Natural killer cell (primary cell): ENCODE data around the gene GLIS1. TPM values are rescaled to one million over a fixed set of nuclear protein-coding genes. Genes with fewer than 3 reads are reported as not detected.

Source experiments
- ATAC-seq, 3 donors: fragments of 150-1000 bp in 2 of 3; fragments of 200-7000 bp in 1 of 3; cut with Tn5 transposase; 1 replicate in 1 of 3; 2 replicates in 2 of 3; pipeline ENCODE4 v1.10.0; 2021; ENCODE audit warnings: mild to moderate bottlenecking in 2 of 3, moderate library complexity in 2 of 3
- DNase-seq, 2 donors: peaks; one replicate each; pipeline versions ENCODE4 v3.0.0 to v3.0.0-alpha.2; 2013 to 2021; ENCODE audit warnings: mixed read lengths in 1 of 2
- H3K27ac ChIP-seq: one replicate; pipeline ENCODE4 v1.5.1; 2013; ENCODE audit warnings: mild to moderate bottlenecking, low read length
- H3K27me3 ChIP-seq: one replicate; pipeline ENCODE4 v1.6.1; 2013; ENCODE audit warnings: low read length; ENCODE audit not compliant: control insufficient read depth, insufficient read depth
- H3K36me3 ChIP-seq: one replicate; pipeline ENCODE4 v1.6.1; 2013; ENCODE audit warnings: low read length; ENCODE audit not compliant: control insufficient read depth, insufficient read depth
- H3K4me1 ChIP-seq: one replicate; pipeline ENCODE4 v1.6.1; 2013; ENCODE audit warnings: low read length; ENCODE audit not compliant: control insufficient read depth, insufficient read depth
- H3K4me3 ChIP-seq: one replicate; pipeline ENCODE4 v1.5.1; 2013; ENCODE audit warnings: low read length
- H3K9me3 ChIP-seq: one replicate; pipeline ENCODE4 v1.6.1; 2013; ENCODE audit warnings: low read length; ENCODE audit not compliant: control insufficient read depth, insufficient read depth
- H3K27ac Mint-ChIP-seq, 2 donors: one replicate each; pipeline ENCODE4 v1.8.0; 2022; ENCODE audit warnings: mild to moderate bottlenecking in 2 of 2, mixed read lengths in 2 of 2, moderate library complexity in 1 of 2
- H3K27me3 Mint-ChIP-seq, 2 donors: one replicate each; pipeline ENCODE4 v1.8.0; 2022; ENCODE audit warnings: low read depth in 2 of 2, mixed read lengths in 2 of 2
- H3K36me3 Mint-ChIP-seq: one replicate; pipeline ENCODE4 v1.8.0; 2022; ENCODE audit warnings: mixed read lengths
- H3K4me1 Mint-ChIP-seq, 2 donors: one replicate each; pipeline ENCODE4 v1.8.0; 2022; ENCODE audit warnings: mixed read lengths in 2 of 2
- H3K4me3 Mint-ChIP-seq: one replicate; pipeline ENCODE4 v1.8.0; 2022; ENCODE audit warnings: mild to moderate bottlenecking, moderate library complexity, mixed read lengths
- H3K9me3 Mint-ChIP-seq, 2 donors: one replicate each; pipeline ENCODE4 v1.8.0; 2022; ENCODE audit warnings: mixed read lengths in 2 of 2
- WGBS: methylation state at CpG from one replicate; pipeline ENCODE4 v1.1.7; 2013; ENCODE audit warnings: missing lambda C conversion rate; ENCODE audit not compliant: insufficient coverage; 5-methylcytosine and 5-hydroxymethylcytosine counted together
- intact Hi-C: fragments of 100-400 bp; cut with micrococcal nuclease; formaldehyde crosslinking; loops from one replicate; pipeline ENCODE4 v1.14.2; 2022
- total RNA-seq, 4 donors: library from RNA; stranded (reverse); fragments of 120-200 nt in 1 of 4; gene quantifications; one replicate each; pipeline versions ENCODE4 v1.2.3 to v1.2.4, GENCODE V29; 2013 to 2022
- TF ChIP-seq, protein P1 (sequence below): fragments of 200-600 bp; IDR thresholded peaks from one replicate; pipeline ENCODE4 v1.8.0; 2022; ENCODE audit warnings: antibody characterized with exemption

The GLIS1 gene
- total RNA-seq, 3 donors from 2014 or later (not counting 1 experiment from before 2014, with no cell fraction given): not detected

DNA sequence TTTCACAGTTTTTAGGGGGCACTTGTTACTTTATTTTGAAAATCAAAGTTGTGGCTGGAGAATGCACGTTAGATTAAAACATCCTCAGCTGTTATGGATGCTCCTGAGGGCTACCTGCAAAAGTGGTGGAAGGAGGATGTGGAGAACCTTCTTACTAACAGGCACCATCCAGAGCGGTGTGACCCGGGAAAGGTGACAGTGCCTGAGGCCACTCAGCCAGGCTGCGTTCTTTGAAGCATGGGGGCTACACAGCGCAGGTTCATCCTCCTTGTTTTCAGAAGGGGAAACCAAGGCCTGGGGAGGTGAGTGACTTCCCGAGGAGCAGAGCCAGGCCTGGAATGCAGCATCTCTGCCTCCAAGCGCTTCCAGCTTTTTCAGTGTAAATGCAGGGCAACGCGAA, 255.8 kb downstream of the GLIS1 start:
- peaks cover 6% of the 10 kb centered on the region for H3K4me1 ChIP-seq
- no peaks in the 10 kb centered on the region for H3K9me3 ChIP-seq
- WGBS: 93% methylated on average over 9 of the region's 9 CpGs
- no peaks in the 10 kb centered on the region for H3K36me3 Mint-ChIP-seq
- H3K4me3 ChIP-seq: no peak overlapping the region
- DNase-seq: no peak
- no peaks in the 10 kb centered on the region for H3K9me3 Mint-ChIP-seq
- no peak overlapping the region for H3K27ac Mint-ChIP-seq
- intact Hi-C loops: no loop called here
- peaks cover 7% of the 10 kb centered on the region for H3K27me3 ChIP-seq
- no peak for ATAC-seq
- peaks cover 0 to 7% of the 10 kb centered on the region in 2 donors for H3K4me1 Mint-ChIP-seq
- H3K27ac ChIP-seq: no peak overlapping the region
- H3K27me3 Mint-ChIP-seq: peaks cover 20 to 27% of the 10 kb centered on the region in 2 donors
- TF ChIP-seq, protein P1, sequence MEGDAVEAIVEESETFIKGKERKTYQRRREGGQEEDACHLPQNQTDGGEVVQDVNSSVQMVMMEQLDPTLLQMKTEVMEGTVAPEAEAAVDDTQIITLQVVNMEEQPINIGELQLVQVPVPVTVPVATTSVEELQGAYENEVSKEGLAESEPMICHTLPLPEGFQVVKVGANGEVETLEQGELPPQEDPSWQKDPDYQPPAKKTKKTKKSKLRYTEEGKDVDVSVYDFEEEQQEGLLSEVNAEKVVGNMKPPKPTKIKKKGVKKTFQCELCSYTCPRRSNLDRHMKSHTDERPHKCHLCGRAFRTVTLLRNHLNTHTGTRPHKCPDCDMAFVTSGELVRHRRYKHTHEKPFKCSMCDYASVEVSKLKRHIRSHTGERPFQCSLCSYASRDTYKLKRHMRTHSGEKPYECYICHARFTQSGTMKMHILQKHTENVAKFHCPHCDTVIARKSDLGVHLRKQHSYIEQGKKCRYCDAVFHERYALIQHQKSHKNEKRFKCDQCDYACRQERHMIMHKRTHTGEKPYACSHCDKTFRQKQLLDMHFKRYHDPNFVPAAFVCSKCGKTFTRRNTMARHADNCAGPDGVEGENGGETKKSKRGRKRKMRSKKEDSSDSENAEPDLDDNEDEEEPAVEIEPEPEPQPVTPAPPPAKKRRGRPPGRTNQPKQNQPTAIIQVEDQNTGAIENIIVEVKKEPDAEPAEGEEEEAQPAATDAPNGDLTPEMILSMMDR: no peak
- no peaks in the 10 kb centered on the region for H3K36me3 ChIP-seq
- no peak overlapping the region for H3K4me3 Mint-ChIP-seq

DNA sequence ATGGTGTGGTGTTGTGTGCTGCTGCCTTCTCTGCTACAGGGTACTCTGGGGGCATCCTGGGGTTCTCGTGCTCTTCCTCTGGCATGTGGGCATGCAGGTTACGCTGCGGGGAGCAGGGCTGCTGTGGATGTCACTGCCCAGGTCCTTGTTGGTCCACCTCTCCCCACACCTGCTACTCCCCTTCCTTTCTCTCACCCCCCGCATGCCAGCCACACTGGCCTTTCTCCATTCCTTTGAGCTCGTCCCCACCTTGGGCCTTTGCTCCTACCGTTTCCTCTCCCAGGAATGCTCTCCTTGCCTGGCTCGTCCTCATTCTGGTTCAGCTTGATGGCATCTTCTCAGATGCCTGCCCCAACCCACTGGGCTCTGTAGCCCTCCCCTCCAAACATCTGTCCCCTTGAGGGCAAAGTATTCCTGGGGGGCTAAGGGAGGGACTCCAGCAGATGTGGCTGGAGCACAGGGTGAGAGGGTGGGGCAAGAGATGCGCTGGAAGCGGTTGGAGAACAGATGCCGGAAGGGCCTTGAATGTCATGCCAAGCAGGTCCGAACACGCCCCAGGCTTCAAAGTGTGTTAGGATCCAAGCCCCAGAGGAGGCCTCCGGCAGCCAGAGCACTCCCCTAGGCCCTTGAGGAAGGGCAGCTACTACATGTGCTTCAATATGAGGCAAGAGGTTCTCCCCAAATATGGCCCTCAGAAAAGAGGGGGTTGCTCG, 256.4 kb downstream of the GLIS1 start:
- Mint-ChIP-seq H3K4me3 (no peak overlapping the region), H3K9me3 (no peaks in the 10 kb centered on the region), H3K4me1 (peaks cover 0 to 7% of the 10 kb centered on the region in 2 donors), H3K27me3 (peaks cover 17 to 21% of the 10 kb centered on the region in 2 donors), H3K27ac (no peak overlapping the region), H3K36me3 (no peaks in the 10 kb centered on the region)
- H3K4me1 ChIP-seq: peaks cover 6% of the 10 kb centered on the region
- H3K27me3 ChIP-seq: peaks cover 7% of the 10 kb centered on the region
- H3K9me3 ChIP-seq: no peaks in the 10 kb centered on the region
- H3K4me3 ChIP-seq: no peak overlapping the region
- WGBS: 85% methylated on average over 14 of the region's 14 CpGs
- ATAC-seq: no peak
- intact Hi-C loops: no loop called here
- H3K27ac ChIP-seq: no peak overlapping the region
- no peak for DNase-seq
- no peaks in the 10 kb centered on the region for H3K36me3 ChIP-seq
- TF ChIP-seq, protein P1: no peak

DNA sequence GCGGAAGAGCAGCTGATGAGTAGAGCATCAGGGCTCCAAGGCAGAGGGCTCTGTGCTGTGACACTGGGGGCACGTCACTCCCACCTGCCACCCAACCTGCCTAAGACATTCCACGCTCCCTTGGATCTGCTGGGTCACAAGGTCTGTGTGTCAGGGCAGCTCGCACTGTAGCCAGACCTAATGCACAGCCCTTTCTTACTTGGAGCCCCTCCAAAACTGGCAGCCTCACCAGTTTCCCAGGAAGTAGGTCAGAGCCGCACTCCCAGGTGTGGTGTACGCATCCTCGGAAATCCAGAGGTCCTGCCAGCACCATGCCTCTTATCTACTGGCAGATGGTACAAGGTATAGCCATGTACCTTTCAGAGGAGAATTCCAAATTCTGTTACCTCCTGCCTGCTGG, 257.5 kb downstream of the GLIS1 start:
- intact Hi-C loops: no loop called here
- Mint-ChIP-seq H3K36me3 (no peaks in the 10 kb centered on the region), H3K9me3 (no peaks in the 10 kb centered on the region)

More for the DNA sequence above, 257.5 kb downstream of the GLIS1 start:
- DNase-seq (no peak), ATAC-seq (no peak)
- no peaks in the 10 kb centered on the region for H3K36me3 ChIP-seq
- no peaks in the 10 kb centered on the region for H3K9me3 ChIP-seq
- H3K4me3 Mint-ChIP-seq: no peak overlapping the region
- no peak overlapping the region for H3K27ac ChIP-seq
- H3K4me3 ChIP-seq: no peak overlapping the region
- peaks cover 6% of the 10 kb centered on the region for H3K4me1 ChIP-seq
- TF ChIP-seq, protein P1: no peak
- H3K27me3 ChIP-seq: peaks cover 7% of the 10 kb centered on the region
- no peak overlapping the region for H3K27ac Mint-ChIP-seq
- 97% methylated on average over 7 of the region's 7 CpGs for WGBS
- peaks cover 0 to 7% of the 10 kb centered on the region in 2 donors for H3K4me1 Mint-ChIP-seq
- peaks cover 13 to 14% of the 10 kb centered on the region in 2 donors for H3K27me3 Mint-ChIP-seq
